HuH-7.5 (cell line): ENCODE data around the gene FNIP1.
"Not testable (repeated sequence)": the region's sequence is repeated elsewhere in the genome, so short reads cannot be mapped to it uniquely, and the experiment has no call there.

Source experiments
- DNase-seq: peaks from one replicate; pipeline ENCODE4 v3.0.0; 2011; ENCODE audit warnings: low spot score

Gene FNIP1

GRCh38 chr5:131637694-131638093 is 159.1 kb downstream of the FNIP1 start:
- no peak for DNase-seq

- DNase-seq = no peak
These were observed 160.9 kb downstream of the FNIP1 start for GRCh38 chr5:131635684-131636572.

- DNase-seq = peak; percentile 36
These were observed 161.7 kb downstream of the FNIP1 start, which contains the start of gene RAPGEF6 for GRCh38 chr5:131634996-131635683. RAPGEF6 (minus strand) TSS chr5:131635229; CDS start chr5:131635030, 199 bp downstream.

- DNase-seq = peak; percentile 27
These were observed 162.2 kb downstream of the FNIP1 start for GRCh38 chr5:131634666-131634995.

GRCh38 chr5:131634238-131634637 is 162.6 kb downstream of the FNIP1 start:
- DNase-seq = no peak

GRCh38 chr5:131633830-131634229 is 163.0 kb downstream of the FNIP1 start:
- DNase-seq = no peak

GRCh38 chr5:131630963-131631350 is 165.9 kb downstream of the FNIP1 start:
- DNase-seq = no peak

- no peak for DNase-seq
These were observed 166.4 kb downstream of the FNIP1 start for GRCh38 chr5:131630208-131630962.

GRCh38 chr5:131628990-131629389 is 167.8 kb downstream of the FNIP1 start:
- DNase-seq = no peak

GRCh38 chr5:131627207-131627865 is 169.5 kb downstream of the FNIP1 start:
- no peak for DNase-seq

- no peak for DNase-seq
These were observed 174.2 kb downstream of the FNIP1 start for GRCh38 chr5:131622633-131623032.

GRCh38 chr5:131621164-131621563 is 175.7 kb downstream of the FNIP1 start:
- not testable (repeated sequence) for DNase-seq

GRCh38 chr5:131619102-131619501 is 177.7 kb downstream of the FNIP1 start:
- DNase-seq = no peak

GRCh38 chr5:131617140-131617822 is 179.5 kb downstream of the FNIP1 start:
- no peak for DNase-seq

GRCh38 chr5:131615957-131616356 is 180.9 kb downstream of the FNIP1 start:
- no peak for DNase-seq

GRCh38 chr5:131613423-131613822 is 183.4 kb downstream of the FNIP1 start:
- no peak for DNase-seq

- no peak for DNase-seq
These were observed 185.8 kb downstream of the FNIP1 start for GRCh38 chr5:131611064-131611381.

- no peak for DNase-seq
These were observed 186.4 kb downstream of the FNIP1 start for GRCh38 chr5:131610198-131611063.

- DNase-seq = no peak
These were observed 187.0 kb downstream of the FNIP1 start for GRCh38 chr5:131609774-131610173.

- DNase-seq = no peak
These were observed 188.2 kb downstream of the FNIP1 start for GRCh38 chr5:131608597-131608996.
